ENCODE data around the gene CAPN2. TPM values are rescaled to one million over a fixed set of nuclear protein-coding genes. Genes with fewer than 3 reads are reported as not detected.
"Not testable (repeated sequence)": the region's sequence is repeated elsewhere in the genome, so short reads cannot be mapped to it uniquely, and the experiment has no call there.

CAPN2 gene
- total RNA-seq, 1 donor from 2014 or later: 62.6 TPM

DNA sequence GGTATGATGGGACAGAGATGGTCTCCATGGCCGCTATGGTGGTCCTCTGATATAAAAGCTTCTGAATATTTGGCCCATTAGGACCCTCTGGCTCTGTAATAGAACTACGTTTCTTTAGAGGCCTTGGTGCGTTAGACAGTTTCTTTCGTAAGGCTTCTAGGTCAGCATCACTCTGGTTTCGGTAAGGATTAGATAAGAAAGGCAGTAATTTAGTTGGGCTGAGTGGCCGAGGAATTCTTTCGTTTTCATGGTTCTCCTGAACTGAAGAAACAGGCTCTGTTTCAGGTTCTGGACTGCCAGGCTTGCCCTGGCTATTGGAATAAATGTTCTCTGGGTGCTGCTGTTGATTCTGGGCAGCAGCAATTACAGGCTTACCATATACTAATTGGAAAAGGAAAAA lies 83.9 kb downstream of the CAPN2 start:
- intact Hi-C loops (cut with micrococcal nuclease): no loop called here

DNA sequence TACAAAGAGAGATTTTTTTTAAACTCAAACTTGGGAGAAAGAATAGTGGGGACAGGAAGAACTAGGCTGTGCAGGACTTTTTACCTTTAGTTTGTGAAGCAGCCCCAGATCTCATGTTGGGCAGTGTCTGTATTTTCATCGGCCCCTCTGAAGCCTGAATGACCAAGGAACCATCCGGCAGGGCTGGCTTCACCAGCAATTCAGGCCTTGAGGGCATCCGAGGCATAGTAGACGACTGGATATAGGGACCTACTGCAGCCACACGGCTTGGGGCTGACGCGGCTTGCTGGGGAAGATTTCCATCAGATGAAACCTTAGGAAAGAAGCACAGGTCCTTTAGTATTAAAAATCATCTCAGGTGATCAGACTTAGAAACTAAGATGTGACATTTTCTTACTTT lies 89.7 kb downstream of the CAPN2 start:
- H3K4me1 Mint-ChIP-seq: no peaks in the 10 kb centered on the region
- DNase-seq: no peak
- no peak overlapping the region for H3K27ac Mint-ChIP-seq
- ChIA-PET CTCF (no interaction called here), POLR2A (no interaction called here)
- TF ChIP-seq, protein P1, sequence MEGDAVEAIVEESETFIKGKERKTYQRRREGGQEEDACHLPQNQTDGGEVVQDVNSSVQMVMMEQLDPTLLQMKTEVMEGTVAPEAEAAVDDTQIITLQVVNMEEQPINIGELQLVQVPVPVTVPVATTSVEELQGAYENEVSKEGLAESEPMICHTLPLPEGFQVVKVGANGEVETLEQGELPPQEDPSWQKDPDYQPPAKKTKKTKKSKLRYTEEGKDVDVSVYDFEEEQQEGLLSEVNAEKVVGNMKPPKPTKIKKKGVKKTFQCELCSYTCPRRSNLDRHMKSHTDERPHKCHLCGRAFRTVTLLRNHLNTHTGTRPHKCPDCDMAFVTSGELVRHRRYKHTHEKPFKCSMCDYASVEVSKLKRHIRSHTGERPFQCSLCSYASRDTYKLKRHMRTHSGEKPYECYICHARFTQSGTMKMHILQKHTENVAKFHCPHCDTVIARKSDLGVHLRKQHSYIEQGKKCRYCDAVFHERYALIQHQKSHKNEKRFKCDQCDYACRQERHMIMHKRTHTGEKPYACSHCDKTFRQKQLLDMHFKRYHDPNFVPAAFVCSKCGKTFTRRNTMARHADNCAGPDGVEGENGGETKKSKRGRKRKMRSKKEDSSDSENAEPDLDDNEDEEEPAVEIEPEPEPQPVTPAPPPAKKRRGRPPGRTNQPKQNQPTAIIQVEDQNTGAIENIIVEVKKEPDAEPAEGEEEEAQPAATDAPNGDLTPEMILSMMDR (IDR thresholded peaks at IDR 0.05): no peak
- no peak overlapping the region for H3K4me3 Mint-ChIP-seq
- H3K27me3 Mint-ChIP-seq: no peaks in the 10 kb centered on the region
- ATAC-seq (ENCODE audit: low read depth): no peak
- intact Hi-C loops (cut with micrococcal nuclease): no loop called here
- peaks cover 79% of the 10 kb centered on the region for H3K36me3 Mint-ChIP-seq (ENCODE audit: low read depth)
- H3K9me3 Mint-ChIP-seq: no peaks in the 10 kb centered on the region

More for the DNA sequence above, 83.9 kb downstream of the CAPN2 start:
- TF ChIP-seq, protein P1 (IDR thresholded peaks at IDR 0.05): no peak
- Mint-ChIP-seq H3K4me1 (no peaks in the 10 kb centered on the region), H3K27ac (no peak overlapping the region), H3K36me3 (ENCODE audit: low read depth) (peaks cover 75% of the 10 kb centered on the region), H3K4me3 (no peak overlapping the region), H3K9me3 (no peaks in the 10 kb centered on the region), H3K27me3 (no peaks in the 10 kb centered on the region)
- DNase-seq: no peak
- CTCF ChIA-PET: no interaction called here
- ATAC-seq (ENCODE audit: low read depth): no peak
- POLR2A ChIA-PET: no interaction called here

DNA sequence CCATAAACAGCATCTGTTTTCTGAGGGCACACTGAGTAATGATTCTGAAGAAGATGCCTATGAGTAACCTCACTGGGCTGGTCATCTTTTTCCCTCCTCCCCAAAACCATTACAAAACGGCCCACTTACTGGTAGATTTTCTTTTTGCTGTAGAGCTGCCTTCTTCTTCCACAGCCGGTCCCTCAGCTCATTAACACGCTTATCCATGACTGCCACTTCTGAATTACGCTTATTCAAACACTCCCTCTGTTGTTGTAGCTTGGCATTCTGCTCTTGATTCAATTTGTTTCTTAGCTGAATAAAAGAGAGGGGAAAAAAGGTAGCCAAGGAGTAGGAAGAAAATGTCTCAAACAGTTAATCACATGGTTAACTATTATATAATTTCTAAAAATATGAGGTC lies 90.3 kb downstream of the CAPN2 start:
- H3K9me3 Mint-ChIP-seq: no peaks in the 10 kb centered on the region
- no peaks in the 10 kb centered on the region for H3K27me3 Mint-ChIP-seq
- no peaks in the 10 kb centered on the region for H3K4me1 Mint-ChIP-seq
- TF ChIP-seq, protein P1 (IDR thresholded peaks at IDR 0.05): no peak
- peaks cover 80% of the 10 kb centered on the region for H3K36me3 Mint-ChIP-seq (ENCODE audit: low read depth)
- CTCF ChIA-PET: interaction anchor here (1.5 kb wide), 1 partner anchor 9 kb away, joined by 3 read pairs; no protein-coding TSS in a partner anchor
- DNase-seq: no peak
- POLR2A ChIA-PET: no interaction called here
- ATAC-seq (ENCODE audit: low read depth): no peak
- no peak overlapping the region for H3K27ac Mint-ChIP-seq
- intact Hi-C loops (cut with micrococcal nuclease): no loop called here
- H3K4me3 Mint-ChIP-seq: no peak overlapping the region

DNA sequence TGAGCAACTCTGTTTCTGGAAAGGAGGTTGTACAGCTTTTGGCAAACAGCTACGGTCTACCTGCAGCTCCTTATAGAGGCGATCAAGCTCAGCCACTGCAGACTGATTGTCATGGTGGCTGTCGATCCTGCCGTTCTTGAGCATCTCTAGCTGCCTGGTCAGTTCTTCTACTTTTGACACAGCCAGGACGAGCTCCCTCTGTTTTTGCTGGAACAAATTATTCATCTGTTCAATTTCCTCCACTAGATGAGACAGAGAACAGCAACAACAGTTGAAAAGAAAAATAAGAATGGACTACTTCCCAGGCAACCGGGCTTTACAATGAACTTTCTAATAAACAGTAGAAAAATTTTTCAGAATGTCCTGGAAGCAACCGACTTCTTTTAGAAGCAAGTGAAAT lies 90.9 kb downstream of the CAPN2 start:
- intact Hi-C loops (cut with micrococcal nuclease): no loop called here
- H3K9me3 Mint-ChIP-seq: no peaks in the 10 kb centered on the region
- ChIA-PET POLR2A (no interaction called here), CTCF (interaction anchor here (1.5 kb wide), 1 partner anchor 9 kb away, joined by 3 read pairs; no protein-coding TSS in a partner anchor)
- peaks cover 78% of the 10 kb centered on the region for H3K36me3 Mint-ChIP-seq (ENCODE audit: low read depth)
- no peak overlapping the region for H3K27ac Mint-ChIP-seq
- no peak for DNase-seq
- no peak for ATAC-seq (ENCODE audit: low read depth)
- H3K27me3 Mint-ChIP-seq: no peaks in the 10 kb centered on the region
- TF ChIP-seq, protein P1 (IDR thresholded peaks at IDR 0.05): no peak
- H3K4me3 Mint-ChIP-seq: no peak overlapping the region
- no peaks in the 10 kb centered on the region for H3K4me1 Mint-ChIP-seq

DNA sequence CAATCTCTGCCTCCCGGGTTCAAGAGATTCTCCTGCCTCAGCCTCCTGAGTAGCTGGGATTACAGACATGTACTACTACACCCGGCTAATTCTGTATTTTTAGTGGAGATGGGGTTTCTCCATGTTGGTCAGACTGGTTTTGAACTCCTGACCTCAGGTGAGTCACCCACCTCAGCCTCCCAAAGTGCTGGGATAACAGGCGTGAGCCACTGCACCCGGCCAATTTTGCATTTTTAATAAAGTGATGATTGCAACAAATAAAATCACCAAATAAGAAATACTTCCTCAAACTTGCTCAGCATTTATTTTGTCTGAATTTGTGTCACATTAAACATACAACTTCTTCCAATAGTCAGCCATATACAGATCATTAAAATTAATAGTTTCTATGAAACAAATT lies 97.6 kb downstream of the CAPN2 start:
- H3K4me3 Mint-ChIP-seq; POLR2A ChIA-PET; DNase-seq; H3K9me3 Mint-ChIP-seq; ATAC-seq (ENCODE audit: low read depth); H3K27ac Mint-ChIP-seq; H3K27me3 Mint-ChIP-seq: not testable (repeated sequence)
- H3K36me3 Mint-ChIP-seq (ENCODE audit: low read depth): peaks cover 67% of the 10 kb centered on the region
- CTCF ChIA-PET: interaction anchor here (3.4 kb wide), 1 partner anchor 241 kb away, joined by 14 read pairs; no protein-coding TSS in a partner anchor
- peaks cover 13% of the 10 kb centered on the region for H3K4me1 Mint-ChIP-seq
- intact Hi-C loops (cut with micrococcal nuclease): loop anchor here (2.0 to 5.0 kb wide), 3 partner anchors 35 to 302 kb away; partner anchors contain the start of genes FBXO28 and TP53BP2

DNA sequence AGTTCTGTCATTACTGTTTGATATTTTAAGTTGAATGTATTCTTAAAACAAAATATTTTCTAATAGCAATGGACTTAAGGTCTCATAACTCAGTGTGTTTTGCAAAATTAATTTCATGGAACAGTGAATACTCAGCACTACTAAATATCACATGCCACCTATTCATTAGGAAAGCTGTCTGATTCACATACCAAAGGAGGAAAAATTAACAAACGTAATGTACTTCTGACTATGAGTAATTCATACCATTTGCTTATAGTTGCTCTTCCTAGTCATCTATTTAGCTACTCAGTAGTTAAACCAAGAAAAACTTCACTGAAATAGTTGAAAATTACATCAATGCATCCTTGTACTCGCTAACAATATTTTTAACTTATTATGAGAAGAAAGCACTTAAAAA lies 98.2 kb downstream of the CAPN2 start:
- CTCF ChIA-PET: interaction anchor here (1.2 to 3.4 kb wide), 3 partner anchors 21 to 240 kb away, joined by 4 to 14 read pairs (median 6); no protein-coding TSS in a partner anchor
- intact Hi-C loops (cut with micrococcal nuclease): loop anchor here (2.0 to 5.0 kb wide), 3 partner anchors 34 to 302 kb away; partner anchors contain the start of genes FBXO28 and TP53BP2
- no peaks in the 10 kb centered on the region for H3K27me3 Mint-ChIP-seq
- H3K27ac Mint-ChIP-seq: no peak overlapping the region
- H3K4me1 Mint-ChIP-seq: peaks cover 13% of the 10 kb centered on the region
- DNase-seq (no peak), ATAC-seq (ENCODE audit: low read depth) (no peak)
- peaks cover 68% of the 10 kb centered on the region for H3K36me3 Mint-ChIP-seq (ENCODE audit: low read depth)
- H3K4me3 Mint-ChIP-seq: no peak overlapping the region
- TF ChIP-seq, protein P1 (IDR thresholded peaks at IDR 0.05): no peak
- POLR2A ChIA-PET: interaction anchor here (0.5 kb wide), 1 partner anchor 1644 kb away, joined by 5 read pairs; no protein-coding TSS in a partner anchor
- no peaks in the 10 kb centered on the region for H3K9me3 Mint-ChIP-seq
